HepG2 (cell line): ENCODE measurements around the gene THADA. TPM values are rescaled to one million over a fixed set of nuclear protein-coding genes. Genes with fewer than 3 reads are reported as not detected.
A peak's percentile ranks its signal among the peaks of the same experiment; 100 is the strongest.

Experiments
- AHR ChIP-seq: IDR thresholded peaks from 2 replicates; pipeline ENCODE4 v1.6.1; 2018; ENCODE audit warnings: missing genetic modification reagents, missing compliant biosample characterization
- ASH2L ChIP-seq: fragments of 300-600, 200-600 bp; sonication (generic); IDR thresholded peaks from 2 replicates; pipeline ENCODE4 v1.7.0; 2017; ENCODE audit warnings: low read depth, mild to moderate bottlenecking, moderate library complexity, mixed read lengths, low read length; ENCODE audit not compliant: insufficient read length
- DPF2 ChIP-seq: sonication (generic); formaldehyde crosslinking; IDR thresholded peaks from 2 replicates; pipeline ENCODE4 v1.4.0; 2020; ENCODE audit warnings: mild to moderate bottlenecking, low read depth, missing genetic modification reagents, borderline replicate concordance
- FOXA3 ChIP-seq: IDR thresholded peaks from 2 replicates; pipeline ENCODE4 v1.6.1; 2016; ENCODE audit warnings: missing genetic modification reagents, missing compliant biosample characterization
- FOXK1 ChIP-seq: sonication (generic); formaldehyde crosslinking; IDR thresholded peaks from 2 replicates; pipeline ENCODE4 v1.4.0; 2020; ENCODE audit warnings: low read depth, missing genetic modification reagents, borderline replicate concordance
- FOXP1 ChIP-seq, 2 experiments: fragments of 450-650 bp in 1 of 2; IDR thresholded peaks; 2 replicates each; pipeline ENCODE4 v1.6.1; 2017 to 2018; ENCODE audit warnings: antibody characterized with exemption in 1 of 2
- HNF1B ChIP-seq: sonication (generic); formaldehyde crosslinking; IDR thresholded peaks from 2 replicates; pipeline ENCODE4 v1.5.1; 2020; ENCODE audit warnings: mild to moderate bottlenecking, moderate library complexity, missing genetic modification reagents
- HNF4A ChIP-seq: sonication (generic); formaldehyde crosslinking; IDR thresholded peaks from 2 replicates; pipeline ENCODE4 v1.4.0; 2020; ENCODE audit warnings: missing genetic modification reagents
- HNRNPH1 ChIP-seq: fragments of 200-400 bp; formaldehyde crosslinking; optimal IDR thresholded peaks from 2 replicates; pipeline ENCODE3; 2017; ENCODE audit warnings: mild to moderate bottlenecking, low read depth, low read length
- ISX ChIP-seq: sonication (generic); formaldehyde crosslinking; conservative IDR thresholded peaks from 2 replicates; pipeline ENCODE4 v1.5.0; 2020; ENCODE audit warnings: missing genetic modification reagents
- MED1 ChIP-seq: sonication (generic); formaldehyde crosslinking; IDR thresholded peaks from 2 replicates; pipeline ENCODE4 v1.4.0; 2020; ENCODE audit warnings: missing genetic modification reagents
- MZF1 ChIP-seq: sonication (generic); formaldehyde crosslinking; IDR thresholded peaks from 2 replicates; pipeline ENCODE4 v1.8.1; 2023; ENCODE audit warnings: mild to moderate bottlenecking, missing genetic modification reagents, borderline replicate concordance
- PPARG ChIP-seq: conservative IDR thresholded peaks from 2 replicates; pipeline ENCODE4 v1.6.1; 2016; ENCODE audit warnings: missing biosample characterization, missing genetic modification reagents
- RBM22 ChIP-seq: fragments of 200-400 bp; formaldehyde crosslinking; optimal IDR thresholded peaks from 2 replicates; pipeline ENCODE3; 2017; ENCODE audit warnings: mild to moderate bottlenecking, low read length, moderate library complexity
- TEAD3 ChIP-seq: optimal IDR thresholded peaks from 2 replicates; pipeline ENCODE3; 2016; ENCODE audit warnings: borderline replicate concordance
- TSC22D2 ChIP-seq: sonication (generic); formaldehyde crosslinking; IDR thresholded peaks from 2 replicates; pipeline ENCODE4 v1.5.1; 2020; ENCODE audit warnings: missing genetic modification reagents, mild to moderate bottlenecking, borderline replicate concordance
- YEATS4 ChIP-seq: sonication (generic); formaldehyde crosslinking; IDR thresholded peaks from 2 replicates; pipeline ENCODE4 v1.4.0; 2020; ENCODE audit warnings: missing genetic modification reagents, borderline replicate concordance
- ZMYM4 ChIP-seq: sonication (generic); formaldehyde crosslinking; IDR thresholded peaks from 2 replicates; pipeline ENCODE4 v1.8.1; 2023; ENCODE audit warnings: mild to moderate bottlenecking, missing genetic modification reagents
- ZNF160 ChIP-seq: sonication (generic); formaldehyde crosslinking; IDR thresholded peaks from 2 replicates; pipeline ENCODE4 v1.8.0; 2022; ENCODE audit warnings: mild to moderate bottlenecking, inconsistent platforms, missing genetic modification reagents
- ZNF232 ChIP-seq: sonication (generic); formaldehyde crosslinking; IDR thresholded peaks from 2 replicates; pipeline ENCODE4 v1.4.0; 2020; ENCODE audit warnings: missing genetic modification reagents, borderline replicate concordance
- ZNF572 ChIP-seq: sonication (generic); formaldehyde crosslinking; IDR thresholded peaks from 2 replicates; pipeline ENCODE4 v1.5.1; 2020; ENCODE audit warnings: mild to moderate bottlenecking, missing genetic modification reagents
- ZSCAN20 ChIP-seq: sonication (generic); formaldehyde crosslinking; IDR thresholded peaks from 2 replicates; pipeline ENCODE4 v1.4.0; 2020; ENCODE audit warnings: missing genetic modification reagents, mild to moderate bottlenecking, borderline replicate concordance
- polyA plus RNA-seq, 8 experiments: library from polyadenylated mRNA; depleted of rRNA in 3 of 8; stranded (reverse) in 7 of 8; unstranded in 1 of 8; fragments of >200 nt; fragmentation: Illumina TruSeq in 4 of 8; extraction: Trizol in 4 of 8; gene quantifications; 2 replicates each; pipeline versions ENCODE4 v1.2.1 to v1.2.3, GENCODE V29; 2011 to 2016; ENCODE audit warnings: low read depth in 4 of 8, missing spikeins in 1 of 8, mixed read lengths in 1 of 8; ENCODE audit not compliant: insufficient read depth in 1 of 8
- total RNA-seq, 5 experiments: library from RNA; depleted of rRNA; stranded (reverse); fragments of >200 nt; fragmentation: Illumina TruSeq; extraction: Trizol; gene quantifications; 2 replicates each; pipeline ENCODE4 v1.2.3, GENCODE V29; 2016; ENCODE audit warnings: low read depth in 1 of 5
- TF ChIP-seq, protein P1 (sequence below): sonication (generic); formaldehyde crosslinking; IDR thresholded peaks from 2 replicates; pipeline ENCODE4 v1.4.0; 2020; ENCODE audit warnings: missing genetic modification reagents

THADA gene
- total and polyA plus RNA-seq, 2 of the 13 experiments (the other 11 are each of a cell fraction or from before 2014, with no cell fraction given), result 12.7 to 21.7 TPM

DNA sequence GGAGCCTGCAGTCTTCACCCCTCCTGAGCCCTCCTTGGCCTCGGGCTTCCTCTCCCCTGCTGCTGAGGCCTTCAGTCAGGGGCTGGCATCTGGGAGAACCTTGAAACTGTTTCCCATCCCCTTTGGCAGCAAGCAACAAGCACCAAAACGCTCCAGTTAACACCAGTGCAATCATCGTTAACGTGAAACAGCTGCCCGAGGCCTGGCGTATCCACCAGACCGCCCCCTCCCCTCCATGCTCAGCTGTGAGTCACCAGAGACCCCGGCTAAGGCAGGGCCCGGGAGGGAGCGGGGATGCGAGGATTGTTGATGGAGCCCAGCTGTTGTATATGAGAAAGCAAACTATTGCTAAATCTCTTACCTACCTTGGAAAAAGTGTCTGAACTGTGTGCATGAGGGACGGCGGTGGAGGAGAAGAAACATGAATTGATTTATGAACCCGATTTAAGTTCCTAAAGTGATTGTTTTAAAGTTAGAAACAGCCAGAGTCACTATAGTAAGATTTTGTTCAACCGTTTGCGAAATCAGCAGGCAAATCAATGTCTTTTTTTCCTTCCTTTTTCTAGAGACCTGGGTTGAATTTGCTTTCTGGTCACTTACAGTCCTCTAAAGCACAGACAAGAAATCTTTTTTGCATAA, 374.6 kb downstream of the THADA start (continued):
- peak; percentile 83; the same call in 1 of the 2 replicates for TF ChIP-seq ZNF232 (CRISPR knock-in tag)
- TF ChIP-seq ZSCAN20 (CRISPR knock-in tag), result 0 out of 2 replicates have a peak, but pooled peaks have one; percentile 37
- TF ChIP-seq RBM22, result peak; percentile 84
- TF ChIP-seq ZMYM4, result no peak
- TF ChIP-seq, protein P1, sequence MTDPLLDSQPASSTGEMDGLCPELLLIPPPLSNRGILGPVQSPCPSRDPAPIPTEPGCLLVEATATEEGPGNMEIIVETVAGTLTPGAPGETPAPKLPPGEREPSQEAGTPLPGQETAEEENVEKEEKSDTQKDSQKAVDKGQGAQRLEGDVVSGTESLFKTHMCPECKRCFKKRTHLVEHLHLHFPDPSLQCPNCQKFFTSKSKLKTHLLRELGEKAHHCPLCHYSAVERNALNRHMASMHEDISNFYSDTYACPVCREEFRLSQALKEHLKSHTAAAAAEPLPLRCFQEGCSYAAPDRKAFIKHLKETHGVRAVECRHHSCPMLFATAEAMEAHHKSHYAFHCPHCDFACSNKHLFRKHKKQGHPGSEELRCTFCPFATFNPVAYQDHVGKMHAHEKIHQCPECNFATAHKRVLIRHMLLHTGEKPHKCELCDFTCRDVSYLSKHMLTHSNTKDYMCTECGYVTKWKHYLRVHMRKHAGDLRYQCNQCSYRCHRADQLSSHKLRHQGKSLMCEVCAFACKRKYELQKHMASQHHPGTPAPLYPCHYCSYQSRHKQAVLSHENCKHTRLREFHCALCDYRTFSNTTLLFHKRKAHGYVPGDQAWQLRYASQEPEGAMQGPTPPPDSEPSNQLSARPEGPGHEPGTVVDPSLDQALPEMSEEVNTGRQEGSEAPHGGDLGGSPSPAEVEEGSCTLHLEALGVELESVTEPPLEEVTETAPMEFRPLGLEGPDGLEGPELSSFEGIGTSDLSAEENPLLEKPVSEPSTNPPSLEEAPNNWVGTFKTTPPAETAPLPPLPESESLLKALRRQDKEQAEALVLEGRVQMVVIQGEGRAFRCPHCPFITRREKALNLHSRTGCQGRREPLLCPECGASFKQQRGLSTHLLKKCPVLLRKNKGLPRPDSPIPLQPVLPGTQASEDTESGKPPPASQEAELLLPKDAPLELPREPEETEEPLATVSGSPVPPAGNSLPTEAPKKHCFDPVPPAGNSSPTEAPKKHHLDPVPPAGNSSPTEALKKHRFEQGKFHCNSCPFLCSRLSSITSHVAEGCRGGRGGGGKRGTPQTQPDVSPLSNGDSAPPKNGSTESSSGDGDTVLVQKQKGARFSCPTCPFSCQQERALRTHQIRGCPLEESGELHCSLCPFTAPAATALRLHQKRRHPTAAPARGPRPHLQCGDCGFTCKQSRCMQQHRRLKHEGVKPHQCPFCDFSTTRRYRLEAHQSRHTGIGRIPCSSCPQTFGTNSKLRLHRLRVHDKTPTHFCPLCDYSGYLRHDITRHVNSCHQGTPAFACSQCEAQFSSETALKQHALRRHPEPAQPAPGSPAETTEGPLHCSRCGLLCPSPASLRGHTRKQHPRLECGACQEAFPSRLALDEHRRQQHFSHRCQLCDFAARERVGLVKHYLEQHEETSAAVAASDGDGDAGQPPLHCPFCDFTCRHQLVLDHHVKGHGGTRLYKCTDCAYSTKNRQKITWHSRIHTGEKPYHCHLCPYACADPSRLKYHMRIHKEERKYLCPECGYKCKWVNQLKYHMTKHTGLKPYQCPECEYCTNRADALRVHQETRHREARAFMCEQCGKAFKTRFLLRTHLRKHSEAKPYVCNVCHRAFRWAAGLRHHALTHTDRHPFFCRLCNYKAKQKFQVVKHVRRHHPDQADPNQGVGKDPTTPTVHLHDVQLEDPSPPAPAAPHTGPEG (CRISPR knock-in tag), result peak; percentile 58; the same call in 1 of the 2 replicates
- TF ChIP-seq DPF2 (CRISPR knock-in tag), result 0 out of 2 replicates have a peak, but pooled peaks have one; percentile 50
- peak; percentile 27 for TF ChIP-seq TEAD3 (CRISPR knock-in tag)
- TF ChIP-seq HNF4A (CRISPR knock-in tag), result no peak
- peak; percentile 57 for TF ChIP-seq MED1
- peak; percentile 51; the same call in 1 of the 2 replicates for TF ChIP-seq FOXK1 (CRISPR knock-in tag)
- TF ChIP-seq FOXP1 (IDR thresholded peaks at IDR 0.05), result peak; percentile 63; the same call in 1 of the 2 replicates
- peak; percentile 13; the same call in 1 of the 2 replicates for TF ChIP-seq FOXP1 (CRISPR knock-in tag; IDR thresholded peaks at IDR 0.05)
- no peak; the same call in 1 of the 2 replicates for TF ChIP-seq PPARG
- TF ChIP-seq ISX (CRISPR knock-in tag), result no peak
- peak; percentile 69; the same call in 1 of the 2 replicates for TF ChIP-seq HNF1B (CRISPR knock-in tag)
- no peak for TF ChIP-seq MZF1
- TF ChIP-seq YEATS4 (CRISPR knock-in tag), result 0 out of 2 replicates have a peak, but pooled peaks have one; percentile 8
- peak; percentile 53; the same call in 1 of the 2 replicates for TF ChIP-seq ZNF160 (CRISPR knock-in tag)
- 0 out of 2 replicates have a peak, but pooled peaks have one; percentile 72 for TF ChIP-seq ZNF572 (CRISPR knock-in tag)
- no peak for TF ChIP-seq TSC22D2 (CRISPR knock-in tag)
- TF ChIP-seq HNRNPH1, result peak; percentile 78
- no peak for TF ChIP-seq ASH2L
- TF ChIP-seq FOXA3 (CRISPR knock-in tag), result peak; percentile 20
- TF ChIP-seq AHR, result peak; percentile 50; the same call in 1 of the 2 replicates
